A549 (cell line): ENCODE data around the gene PGA3. TPM values are rescaled to one million over a fixed set of nuclear protein-coding genes. Genes with fewer than 3 reads are reported as not detected.

Experiments
- ATAC-seq, 2 experiments: fragments of 200-7000 bp in 1 of 2; fragments of >200 bp in 1 of 2; cut with Nextera tagmentation in 1 of 2; cut with Tn5 transposase in 1 of 2; 3 replicates each; pipeline versions ENCODE4 v1.8.0 to v1.9.1; 2018 to 2020; ENCODE audit warnings: mild to moderate bottlenecking in 1 of 2, moderate library complexity in 1 of 2
- CTCF ChIA-PET: fragments of 300-600 bp; sonication (Branson Sonifier 250); formaldehyde crosslinking; extraction: SDS; loops from one replicate; lab custom pipeline; 2021; ENCODE audit warnings: antibody characterized with exemption, inconsistent platforms; lab: Yijun Ruan, JAX
- POLR2A ChIA-PET: fragments of 350-600 bp; formaldehyde crosslinking; extraction: SDS; loops from one replicate; lab custom pipeline; 2021; ENCODE audit warnings: antibody characterized with exemption, inconsistent platforms; lab: Yijun Ruan, JAX
- DNase-seq, 2 experiments: peaks; one replicate each; pipeline versions ENCODE4 v3.0.0 to v3.0.0-alpha.2; 2011 to 2016; ENCODE audit warnings: low read depth in 1 of 2, low spot score in 1 of 2
- FAIRE-seq: peaks from 2 replicates; lab custom pipeline; 2011; peaks lifted over from hg19 to GRCh38; lab: Jason Lieb, UNC
- H3K27ac ChIP-seq, 2 experiments: fragments of >200 bp; sonication (Bioruptor Twin); formaldehyde crosslinking; 3 replicates each; pipeline ENCODE4 v1.5.1; 2016 to 2017
- H3K4me1 ChIP-seq: fragments of >200 bp; sonication (Bioruptor Twin); formaldehyde crosslinking; 3 replicates; pipeline ENCODE4 v1.6.1; 2016
- H3K4me2 ChIP-seq: fragments of >200 bp; sonication (Bioruptor Twin); formaldehyde crosslinking; 3 replicates; pipeline ENCODE4 v1.6.1; 2016
- H3K4me3 ChIP-seq: fragments of >200 bp; sonication (Bioruptor Twin); formaldehyde crosslinking; 3 replicates; pipeline ENCODE4 v1.5.1; 2016
- H3K9me3 ChIP-seq: fragments of >200 bp; sonication (Bioruptor Twin); formaldehyde crosslinking; 3 replicates; pipeline ENCODE4 v1.6.1; 2016
- BCL3 ChIP-seq: fragments of >200 bp; sonication (Bioruptor Twin); formaldehyde crosslinking; IDR thresholded peaks from 3 replicates; pipeline ENCODE4 v1.6.1; 2016
- CBX2 ChIP-seq: fragments of 200-600 bp; sonication (generic); IDR thresholded peaks from 2 replicates; pipeline ENCODE4 v1.6.1; 2016; ENCODE audit warnings: low read depth, mild to moderate bottlenecking, borderline replicate concordance
- CEBPB ChIP-seq, 2 experiments: fragments of >200 bp in 1 of 2; sonication (Bioruptor Twin) in 1 of 2; formaldehyde crosslinking in 1 of 2; IDR thresholded peaks; 2 replicates each; pipeline ENCODE4 v1.6.1; 2012 to 2016
- CHD2 ChIP-seq: fragments of 150-350 bp; IDR thresholded peaks from 2 replicates; pipeline ENCODE4 v1.6.1; 2014; ENCODE audit warnings: low read length; ENCODE audit not compliant: partially characterized antibody
- ESRRA ChIP-seq: fragments of 150-350 bp; IDR thresholded peaks from 2 replicates; pipeline ENCODE4 v1.6.1; 2014; ENCODE audit warnings: mild to moderate bottlenecking, low read length, borderline replicate concordance
- GATA3 ChIP-seq: IDR thresholded peaks from 2 replicates; pipeline ENCODE4 v1.6.1; 2012; ENCODE audit warnings: borderline replicate concordance
- HMGXB4 ChIP-seq: fragments of 250-450 bp; sonication (Bioruptor Pico); IDR thresholded peaks from 2 replicates; pipeline ENCODE4 v1.5.0; 2021; ENCODE audit warnings: mild to moderate bottlenecking, moderate library complexity, borderline replicate concordance
- HOXB5 ChIP-seq: fragments of 250-450 bp; sonication (Bioruptor Pico); IDR thresholded peaks from 2 replicates; pipeline ENCODE4 v1.5.0; 2020; ENCODE audit warnings: mild to moderate bottlenecking, moderate library complexity
- JUN ChIP-seq, 2 experiments: fragments of >200 bp; sonication (Bioruptor Twin); formaldehyde crosslinking; IDR thresholded peaks; 2 replicates in 1 of 2; 3 replicates in 1 of 2; pipeline ENCODE4 v1.6.1; 2016 to 2017
- MAX ChIP-seq: IDR thresholded peaks from 2 replicates; pipeline ENCODE4 v1.6.1; 2012
- NFE2L2 ChIP-seq: fragments of 150-350 bp; conservative IDR thresholded peaks from 2 replicates; pipeline ENCODE4 v1.6.1; 2014; ENCODE audit warnings: low read length
- NPAS2 ChIP-seq: fragments of 250-450 bp; sonication (Bioruptor Pico); IDR thresholded peaks from 2 replicates; pipeline ENCODE4 v1.8.0; 2022; ENCODE audit warnings: mild to moderate bottlenecking, moderate library complexity, borderline replicate concordance
- NR3C1 ChIP-seq: fragments of >200 bp; sonication (Bioruptor Twin); formaldehyde crosslinking; IDR thresholded peaks from 3 replicates; pipeline ENCODE4 v1.6.1; 2017
- POLR2A ChIP-seq: IDR thresholded peaks from 2 replicates; pipeline ENCODE4 v1.6.1; 2012; ENCODE audit warnings: mild to moderate bottlenecking, low read length
- RAD21 ChIP-seq, 2 experiments: fragments of >200 bp in 1 of 2; sonication (Bioruptor Twin) in 1 of 2; formaldehyde crosslinking in 1 of 2; IDR thresholded peaks in 1 of 2; conservative IDR thresholded peaks in 1 of 2; 2 replicates in 1 of 2; 3 replicates in 1 of 2; pipeline ENCODE4 v1.6.1; 2012 to 2018; ENCODE audit warnings: inconsistent platforms in 1 of 2
- RNF2 ChIP-seq: fragments of 200-600 bp; sonication (generic); IDR thresholded peaks from 2 replicates; pipeline ENCODE4 v1.6.1; 2016; ENCODE audit warnings: low read depth, mild to moderate bottlenecking, antibody characterized with exemption, moderate library complexity, borderline replicate concordance
- TFCP2L1 ChIP-seq: fragments of 250-450 bp; sonication (Bioruptor Pico); IDR thresholded peaks from 2 replicates; pipeline ENCODE4 v1.5.0; 2021; ENCODE audit warnings: mild to moderate bottlenecking
- USF2 ChIP-seq: fragments of 450-650 bp; IDR thresholded peaks from 2 replicates; pipeline ENCODE4 v1.6.1; 2014; ENCODE audit warnings: antibody characterized with exemption
- ZC3H11A ChIP-seq: fragments of 450-650 bp; IDR thresholded peaks from 2 replicates; pipeline ENCODE4 v1.6.1; 2014; ENCODE audit warnings: antibody characterized with exemption, mild to moderate bottlenecking
- ZFP36 ChIP-seq: fragments of 450-650 bp; IDR thresholded peaks from 2 replicates; pipeline ENCODE4 v1.6.1; 2014; ENCODE audit warnings: borderline replicate concordance; ENCODE audit not compliant: partially characterized antibody
- ZNF302 ChIP-seq: fragments of 250-450 bp; sonication (Bioruptor Pico); IDR thresholded peaks from 2 replicates; pipeline ENCODE4 v1.9.0; 2021; ENCODE audit warnings: inconsistent platforms, mild to moderate bottlenecking, moderate library complexity
- WGBS: methylation state at CpG from one replicate; pipeline ENCODE4 v1.1.6; 2017; ENCODE audit errors: missing lambda C conversion rate; 5-methylcytosine and 5-hydroxymethylcytosine counted together
- polyA plus RNA-seq, 4 experiments: library from polyadenylated mRNA; depleted of rRNA in 3 of 4; stranded (reverse); fragments of >200 nt; fragmentation: RNase III in 1 of 4; extraction: RNeasy Plus Mini Kit Qiagen cat#74134 plus additional on column Dnase treatment in 1 of 4; gene quantifications; 2 replicates in 3 of 4; 3 replicates in 1 of 4; pipeline ENCODE4 v1.2.3, GENCODE V29; 2011 to 2017

The PGA3 gene
- polyA plus RNA-seq, 2 of the 4 experiments (the other 2 are of a cell fraction), result not detected

- POLR2A ChIA-PET, result interaction anchor here (0.9 to 1.0 kb wide), 2 partner anchors 9 to 120 kb away, joined by 3 to 4 read pairs; no protein-coding TSS in a partner anchor
- ATAC-seq (no peak), DNase-seq (peak; percentile 20 to 62), FAIRE-seq (no peak)
- Histone ChIP-seq H3K4me3 (peak overlapping the region; percentile 75), H3K4me1 (peaks cover 25% of the 10 kb centered on the region), H3K27ac (peak overlapping the region; percentile 93 to 98), H3K4me2 (peak overlapping the region; percentile 77), H3K9me3 (no peaks in the 10 kb centered on the region)
- TF ChIP-seq RNF2 (no peak), MAX (no peak), HOXB5 (CRISPR knock-in tag) (no peak), GATA3 (no peak), POLR2A (no peak), CEBPB (IDR thresholded peaks at IDR 0.05) (no peak), HMGXB4 (CRISPR knock-in tag) (no peak), CBX2 (no peak), RAD21 (conservative IDR thresholded peaks at IDR 0.05 in 1 of 2, IDR thresholded peaks at IDR 0.05 in 1 of 2) (no peak), ZNF302 (CRISPR knock-in tag) (no peak), TFCP2L1 (CRISPR knock-in tag) (no peak), JUN (IDR thresholded peaks at IDR 0.05) (no peak), CHD2 (no peak)
- WGBS, result 89% methylated on average over 8 of the region's 8 CpGs
- CTCF ChIA-PET, result no interaction called here
These were observed 41.0 kb upstream of the PGA3 start for GRCh38 chr11:61162092-61162941.

- H3K4me2 ChIP-seq, result no peak overlapping the region
- H3K4me1 ChIP-seq, result peaks cover 25% of the 10 kb centered on the region
- no peak for DNase-seq
- ChIA-PET POLR2A (no interaction called here), CTCF (no interaction called here)
- ATAC-seq, result no peak
- no peak for TF ChIP-seq NPAS2 (CRISPR knock-in tag)
- no peak for TF ChIP-seq NR3C1
- no peak for TF ChIP-seq GATA3
- TF ChIP-seq CEBPB (IDR thresholded peaks at IDR 0.05), result no peak
- no peak for TF ChIP-seq HMGXB4 (CRISPR knock-in tag)
- no peak for TF ChIP-seq ZNF302 (CRISPR knock-in tag)
- no peak for TF ChIP-seq ZFP36
- no peak for TF ChIP-seq BCL3
- TF ChIP-seq ESRRA, result no peak
- TF ChIP-seq NFE2L2, result no peak
- TF ChIP-seq MAX, result no peak
- no peak for TF ChIP-seq USF2
- no peak for TF ChIP-seq ZC3H11A
- H3K4me3 ChIP-seq, result no peak overlapping the region
- H3K27ac ChIP-seq, result no peak overlapping the region
- no peak for FAIRE-seq
- WGBS, result 65% methylated on average over 4 of the region's 4 CpGs
- H3K9me3 ChIP-seq, result no peaks in the 10 kb centered on the region
These were observed 40.3 kb upstream of the PGA3 start for GRCh38 chr11:61163021-61163420.
